ENCODE measurements around the gene XRCC4. TPM values are rescaled to one million over a fixed set of nuclear protein-coding genes. Genes with fewer than 3 reads are reported as not detected.

XRCC4 gene
- total and polyA plus RNA-seq, 2 of the 8 experiments (the other 6 are each of a cell fraction or from before 2014, with no cell fraction given) = 3.0 to 8.3 TPM

DNA sequence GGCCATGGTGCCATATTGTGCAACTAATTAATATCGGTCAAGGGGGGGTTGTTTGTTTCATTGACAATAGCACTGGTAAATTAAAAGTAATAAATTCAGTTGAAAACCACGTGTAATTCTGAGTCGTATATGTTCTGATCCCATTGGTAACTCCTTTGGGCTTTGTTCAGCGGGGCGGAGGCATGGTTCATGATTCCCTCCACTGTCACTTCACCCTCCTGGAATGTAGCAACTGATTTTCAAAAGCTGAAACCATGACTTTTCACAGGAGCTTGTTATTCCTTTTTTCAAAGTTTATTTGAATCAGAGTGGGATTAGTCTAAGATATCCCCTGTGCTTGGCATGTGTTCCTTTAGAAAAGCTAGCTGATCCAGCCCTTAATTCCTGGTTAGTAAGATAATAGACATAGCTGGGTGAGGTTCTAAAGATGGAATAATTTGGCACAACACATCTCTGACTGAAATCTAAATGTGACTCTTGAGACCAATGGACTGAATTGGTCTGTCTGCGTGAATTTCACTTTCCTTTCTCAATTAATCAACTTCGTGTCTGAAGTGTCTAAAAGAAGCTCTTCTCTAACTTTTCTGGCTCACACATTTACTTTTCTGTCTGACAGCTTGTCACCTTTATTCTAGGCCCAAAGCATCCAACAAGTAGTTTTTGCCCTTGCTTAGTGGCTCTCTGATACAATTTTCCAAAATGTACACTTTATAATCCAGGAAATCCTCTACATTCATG lies 208.5 kb downstream of the XRCC4 start:
- Histone ChIP-seq H3K36me3 (ENCODE audit: control insufficient read depth in 2 of 4, insufficient read depth in 4 of 4, low read length in 3 of 4) (no peaks in the 10 kb centered on the region), H3K23me2 (ENCODE audit: low read depth, low read length) (no peaks in the 10 kb centered on the region), H2BK5ac (ENCODE audit: low read depth, low read length) (no peak overlapping the region), H3K56ac (replicated peaks; ENCODE audit: insufficient read length, low read depth, low read length) (no peak overlapping the region), H2BK20ac (ENCODE audit: low read length) (no peak overlapping the region), H4K5ac (ENCODE audit: insufficient read length, low read depth, low read length) (no peak overlapping the region), H3K79me1 (ENCODE audit: low read depth, low read length) (no peaks in the 10 kb centered on the region), H3K9me3 (ENCODE audit: insufficient read depth in 2 of 2, low read depth in 1 of 2, low read length in 1 of 2) (no peaks in the 10 kb centered on the region), H3K27ac (ENCODE audit: low read depth, low read length) (no peak overlapping the region), H2BK15ac (ENCODE audit: low read length) (no peak overlapping the region), H3K27me3 (replicated peaks in 1 of 4; ENCODE audit: control insufficient read depth in 3 of 4, extremely low read depth in 1 of 4, insufficient read depth in 3 of 4, low read length in 3 of 4) (no peaks in the 10 kb centered on the region), H3K4ac (replicated peaks; ENCODE audit: insufficient read length, low read depth, low read length) (no peak overlapping the region), H3K4me1 (replicated peaks in 1 of 4; ENCODE audit: control insufficient read depth in 3 of 4, insufficient read depth in 4 of 4, low read length in 3 of 4) (no peaks in the 10 kb centered on the region), H2BK120ac (replicated peaks; ENCODE audit: low read depth, low read length) (no peak overlapping the region), H3K4me3 (ENCODE audit: extremely low read depth in 1 of 4, insufficient read depth in 2 of 4, low read depth in 3 of 4, low read length in 4 of 4) (no peak overlapping the region), H2AFZ (ENCODE audit: low read length) (no peak overlapping the region), H3K23ac (ENCODE audit: insufficient read length) (no peak overlapping the region), H3K14ac (ENCODE audit: insufficient read length) (no peak overlapping the region), H2AK5ac (ENCODE audit: low read depth, low read length) (no peak overlapping the region), H4K8ac (ENCODE audit: extremely low read depth, insufficient read depth, low read length) (no peak overlapping the region), H4K91ac (replicated peaks; ENCODE audit: insufficient read length, low read length) (no peak overlapping the region), H2BK12ac (ENCODE audit: low read depth, low read length) (no peak overlapping the region), H4K20me1 (replicated peaks in 1 of 2; ENCODE audit: control insufficient read depth in 1 of 2, insufficient read depth in 2 of 2, low read length in 2 of 2) (no peaks in the 10 kb centered on the region), H3K9ac (replicated peaks in 1 of 4; ENCODE audit: extremely low read depth in 1 of 4, low read depth in 3 of 4, low read length in 3 of 4) (no peak overlapping the region), H3K18ac (ENCODE audit: extremely low read depth, low read length) (no peak overlapping the region), H3K79me2 (ENCODE audit: control insufficient read depth in 1 of 2, insufficient read depth in 2 of 2, low read length in 2 of 2) (no peaks in the 10 kb centered on the region), H3K4me2 (ENCODE audit: insufficient read depth in 1 of 2, low read depth in 2 of 2, low read length in 2 of 2) (no peak overlapping the region)
- WGBS, 2 experiments (ENCODE audit: extremely low coverage in 1 of 2, insufficient coverage in 1 of 2, insufficient read length in 1 of 2, insufficient replicate concordance in 2 of 2, low coverage in 1 of 2, low lambda C conversion rate in 2 of 2, missing lambda C conversion rate in 1 of 2) = 91% methylated on average over 7 of the region's 7 CpGs; no CpG with 5 or more reads in 1 of the 2 experiments
- FAIRE-seq = no peak
- ChIA-PET CTCF (ENCODE audit: partially characterized antibody) (interaction anchor here (0.6 kb wide), 1 partner anchor 11 kb away, joined by 3 read pairs; no protein-coding TSS in a partner anchor), POLR2A (ENCODE audit: partially characterized antibody) (no interaction called here)
- TF ChIP-seq POLR2A (IDR thresholded peaks at IDR 0.05; ENCODE audit: control extremely low read depth in 1 of 2, low read depth in 2 of 2, low read length in 2 of 2) = no peak
- TF ChIP-seq CTBP2 (IDR thresholded peaks at IDR 0.05; ENCODE audit: borderline replicate concordance, insufficient read depth, insufficient read length, low read length) = no peak
- TF ChIP-seq SP2 (IDR thresholded peaks at IDR 0.05; ENCODE audit: low read length) = no peak
- no peak for TF ChIP-seq RFX5 (IDR thresholded peaks at IDR 0.05; ENCODE audit: borderline replicate concordance, low read depth, low read length)
- no peak for TF ChIP-seq BRCA1 (IDR thresholded peaks at IDR 0.05; ENCODE audit: low read depth, low read length)
- no peak for TF ChIP-seq EP300 (IDR thresholded peaks at IDR 0.05; ENCODE audit: borderline replicate concordance in 1 of 2, low read depth in 2 of 2, low read length in 2 of 2)
- TF ChIP-seq, protein P1, sequence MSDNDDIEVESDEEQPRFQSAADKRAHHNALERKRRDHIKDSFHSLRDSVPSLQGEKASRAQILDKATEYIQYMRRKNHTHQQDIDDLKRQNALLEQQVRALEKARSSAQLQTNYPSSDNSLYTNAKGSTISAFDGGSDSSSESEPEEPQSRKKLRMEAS (IDR thresholded peaks at IDR 0.05) = no peak
- no peak for TF ChIP-seq POLR2AphosphoS5 (IDR thresholded peaks at IDR 0.05; ENCODE audit: low read depth, low read length)
- TF ChIP-seq SP4 (IDR thresholded peaks at IDR 0.05; ENCODE audit: low read length) = no peak
- no peak for TF ChIP-seq HDAC6 (IDR thresholded peaks at IDR 0.05; ENCODE audit: low read depth, low read length)
- TF ChIP-seq POU5F1 (IDR thresholded peaks at IDR 0.05; ENCODE audit: low read depth, low read length) = no peak
- no peak for TF ChIP-seq RNF2 (IDR thresholded peaks at IDR 0.05; ENCODE audit: borderline replicate concordance, low read depth, low read length, missing control alignments, poor library complexity, severe bottlenecking)
- no peak for TF ChIP-seq SRF (IDR thresholded peaks at IDR 0.05; ENCODE audit: low read depth, low read length)
- DNase-seq (ENCODE audit: low read depth in 1 of 2, low spot score in 2 of 2) = no peak
